PC-9 (cell line): Measurements from ENCODE around the gene PTPRF. TPM values are rescaled to one million over a fixed set of nuclear protein-coding genes. Genes with fewer than 3 reads are reported as not detected.
A peak's percentile ranks its signal among the peaks of the same experiment; 100 is the strongest.
"Not testable (repeated sequence)": the region's sequence is repeated elsewhere in the genome, so short reads cannot be mapped to it uniquely, and the experiment has no call there.

Source experiments
- BruUV-seq: library from RNA; stranded (reverse); fragments of 400-500 nt; replicated peaks from 2 replicates; lab custom pipeline; 2021; lab: Mats Ljungman, UMichigan
- CTCF ChIA-PET: fragments of 300-600 bp; sonication (Branson Sonifier 250); formaldehyde crosslinking; loops from one replicate; lab custom pipeline; 2022; ENCODE audit warnings: antibody characterized with exemption; lab: Charles Lee
- POLR2A ChIA-PET: fragments of 300-600 bp; sonication (Branson Sonifier 250); formaldehyde crosslinking; loops from one replicate; lab custom pipeline; 2022; ENCODE audit warnings: antibody characterized with exemption; ENCODE audit not compliant: unreplicated experiment; lab: Charles Lee
- DNase-seq, 2 experiments: peaks; one replicate each; pipeline versions ENCODE4 v3.0.0 to v3.0.0-alpha.2; 2015 to 2022; ENCODE audit warnings: mixed read lengths in 1 of 2
- H2AFZ ChIP-seq: fragments of 200-600 bp; sonication (generic); 2 replicates; pipeline ENCODE4 v1.8.1; 2017; ENCODE audit warnings: antibody characterized with exemption
- H3F3A ChIP-seq: fragments of 200-600 bp; sonication (generic); 2 replicates; pipeline ENCODE4 v1.8.1; 2017; ENCODE audit warnings: antibody characterized with exemption, mild to moderate bottlenecking, low read depth; ENCODE audit not compliant: insufficient read depth
- H3K27ac ChIP-seq: fragments of 200-600 bp; sonication (generic); 2 replicates; pipeline ENCODE4 v1.6.1; 2016; ENCODE audit warnings: mixed run types
- H3K27me3 ChIP-seq: fragments of 200-600 bp; sonication (generic); 2 replicates; pipeline ENCODE4 v1.6.1; 2016; ENCODE audit warnings: low read depth, mixed run types; ENCODE audit not compliant: insufficient read depth
- H3K36me3 ChIP-seq: fragments of 200-600 bp; sonication (generic); 2 replicates; pipeline ENCODE4 v1.6.1; 2016; ENCODE audit warnings: low read depth, mixed run types
- H3K4me1 ChIP-seq: fragments of 200-600 bp; sonication (generic); replicated peaks from 2 replicates; pipeline ENCODE4 v1.6.1; 2016; ENCODE audit warnings: mixed run types; ENCODE audit not compliant: insufficient read depth
- H3K4me2 ChIP-seq: fragments of 200-600 bp; sonication (generic); 2 replicates; pipeline ENCODE4 v1.6.1; 2017; ENCODE audit warnings: mixed run types
- H3K4me3 ChIP-seq: fragments of 200-600 bp; sonication (generic); 2 replicates; pipeline ENCODE4 v1.6.1; 2016; ENCODE audit warnings: mixed run types
- H3K79me2 ChIP-seq: fragments of 200-600 bp; sonication (generic); 2 replicates; pipeline ENCODE4 v1.6.1; 2017; ENCODE audit warnings: low read depth, mixed run types
- H3K9me2 ChIP-seq: fragments of 200-600 bp; sonication (generic); 2 replicates; pipeline ENCODE4 v1.8.1; 2017; ENCODE audit warnings: mild to moderate bottlenecking; ENCODE audit not compliant: insufficient read depth
- H3K9me3 ChIP-seq: fragments of 200-600 bp; sonication (generic); 2 replicates; pipeline ENCODE4 v1.8.1; 2016; ENCODE audit warnings: low read depth; ENCODE audit not compliant: insufficient read depth
- H4K20me1 ChIP-seq: fragments of 200-600 bp; sonication (generic); 2 replicates; pipeline ENCODE4 v1.8.1; 2017; ENCODE audit not compliant: insufficient read depth
- CTCF ChIP-seq: fragments of 200-600 bp; sonication (generic); conservative IDR thresholded peaks from 2 replicates; pipeline ENCODE4 v1.6.1; 2017; ENCODE audit warnings: mixed run types, antibody characterized with exemption, mild to moderate bottlenecking, moderate library complexity
- EZH2 ChIP-seq: fragments of 200-600 bp; sonication (generic); IDR thresholded peaks from 2 replicates; pipeline ENCODE4 v1.8.0; 2017; ENCODE audit warnings: antibody characterized with exemption, low read depth
- intact Hi-C: fragments of 100-400 bp; cut with micrococcal nuclease; formaldehyde crosslinking; loops from one replicate; pipeline ENCODE4 v1.10.0; 2022; ENCODE audit not compliant: unreplicated experiment
- total RNA-seq: library from RNA; stranded (reverse); gene quantifications from 2 replicates; pipeline ENCODE4 v1.2.3, GENCODE V29; 2021

Gene PTPRF
- total RNA-seq, 1 experiment from 2014 or later, result 359 TPM

DNA sequence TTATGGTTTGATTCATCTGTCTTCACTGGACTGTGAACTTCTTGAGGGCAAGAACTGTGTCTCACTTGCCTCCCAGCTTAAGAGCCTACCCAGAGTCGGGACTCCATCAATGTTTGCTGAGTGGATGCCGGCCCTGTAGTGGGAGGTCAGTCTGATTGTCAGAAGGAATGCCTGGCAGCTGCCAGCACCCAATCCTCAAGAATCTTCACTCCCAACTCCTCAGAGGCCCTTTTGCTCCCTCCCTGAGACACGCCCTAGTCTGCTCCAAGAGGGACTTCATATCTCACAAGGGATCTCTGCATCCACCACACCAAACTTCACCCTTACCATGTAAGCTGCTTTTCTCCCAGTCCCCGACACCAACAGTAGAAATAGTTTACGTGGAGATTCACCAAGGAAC is 104.0 kb downstream of the PTPRF start:
- ChIA-PET CTCF (interaction anchor here (0.5 kb wide), 1 partner anchor 20 kb away, joined by 3 read pairs; no protein-coding TSS in a partner anchor), POLR2A (no interaction called here)
- Histone ChIP-seq H3K79me2 (no peaks in the 10 kb centered on the region), H2AFZ (no peak overlapping the region), H4K20me1 (no peaks in the 10 kb centered on the region), H3K9me3 (no peaks in the 10 kb centered on the region), H3K27me3 (no peaks in the 10 kb centered on the region), H3K9me2 (no peaks in the 10 kb centered on the region), H3K27ac (no peak overlapping the region), H3K36me3 (no peaks in the 10 kb centered on the region), H3K4me1 (peaks cover 7% of the 10 kb centered on the region; the same call in 1 of the 2 replicates), H3F3A (peaks cover 29% of the 10 kb centered on the region), H3K4me3 (no peak overlapping the region), H3K4me2 (no peak overlapping the region)
- peak in 1 of 2 experiments; percentile 18 for DNase-seq
- BruUV-seq, result no TSS peak
- TF ChIP-seq CTCF, result no peak
- no peak for TF ChIP-seq EZH2
- intact Hi-C loops, result no loop called here

- Histone ChIP-seq H4K20me1 (no peaks in the 10 kb centered on the region), H3K27ac (no peak overlapping the region), H3K4me1 (peaks cover 17% of the 10 kb centered on the region), H3K4me2 (no peak overlapping the region), H2AFZ (no peak overlapping the region), H3K9me2 (no peaks in the 10 kb centered on the region), H3K4me3 (no peak overlapping the region), H3F3A (peaks cover 31% of the 10 kb centered on the region), H3K27me3 (no peaks in the 10 kb centered on the region), H3K36me3 (no peaks in the 10 kb centered on the region), H3K9me3 (no peaks in the 10 kb centered on the region), H3K79me2 (no peaks in the 10 kb centered on the region)
- TF ChIP-seq EZH2, result no peak
- TF ChIP-seq CTCF, result no peak
- ChIA-PET POLR2A (interaction anchor here (0.5 to 1.8 kb wide), 3 partner anchors 14 to 866 kb away, joined by 9 to 18 read pairs (median 14); partner anchors contain the start of gene KDM4A), CTCF (interaction anchor here (0.6 to 1.1 kb wide), 3 partner anchors 20 to 298 kb away, joined by 3 to 7 read pairs (median 3); no protein-coding TSS in a partner anchor)
- intact Hi-C loops, result no loop called here
- DNase-seq, result peak in 1 of 2 experiments; percentile 73
- no TSS peak for BruUV-seq
Observed at GRCh38 chr1:43636006-43636641, 105.4 kb downstream of the PTPRF start.

DNA sequence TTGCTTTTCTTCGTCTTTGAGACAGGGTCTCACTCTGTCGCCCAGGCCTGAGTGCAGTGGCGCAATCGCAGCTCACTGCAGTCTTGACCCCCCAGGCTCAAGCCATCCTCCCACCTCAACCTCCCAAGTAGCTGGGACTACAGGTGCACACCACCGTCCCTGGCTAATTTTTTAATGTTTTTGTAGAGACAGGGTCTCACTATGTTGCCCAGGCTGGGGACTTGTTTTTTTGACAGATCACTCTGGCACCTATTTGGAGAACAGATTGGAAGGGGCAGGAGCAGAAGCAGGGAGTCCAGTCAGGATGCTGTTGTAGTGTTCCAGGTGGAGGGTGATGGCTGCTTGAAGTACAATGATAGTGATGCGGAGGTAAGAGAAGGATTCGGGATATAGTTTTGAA is 106.6 kb downstream of the PTPRF start:
- Histone ChIP-seq H3K4me3 (no peak overlapping the region), H3F3A (peaks cover 27% of the 10 kb centered on the region), H3K9me2 (no peaks in the 10 kb centered on the region), H4K20me1 (no peaks in the 10 kb centered on the region), H3K4me2 (no peak overlapping the region), H3K27ac (no peak overlapping the region), H3K27me3 (no peaks in the 10 kb centered on the region), H2AFZ (no peak overlapping the region), H3K79me2 (no peaks in the 10 kb centered on the region), H3K4me1 (peaks cover 17% of the 10 kb centered on the region), H3K36me3 (no peaks in the 10 kb centered on the region), H3K9me3 (no peaks in the 10 kb centered on the region)
- no peak for DNase-seq
- no peak for TF ChIP-seq EZH2
- TF ChIP-seq CTCF, result no peak
- ChIA-PET CTCF (no interaction called here), POLR2A (interaction anchor here (0.7 to 1.8 kb wide), 2 partner anchors 12 to 1730 kb away, joined by 3 to 18 read pairs; partner anchors contain the start of gene KDM4A)
- intact Hi-C loops, result no loop called here
- BruUV-seq, result no TSS peak

DNA sequence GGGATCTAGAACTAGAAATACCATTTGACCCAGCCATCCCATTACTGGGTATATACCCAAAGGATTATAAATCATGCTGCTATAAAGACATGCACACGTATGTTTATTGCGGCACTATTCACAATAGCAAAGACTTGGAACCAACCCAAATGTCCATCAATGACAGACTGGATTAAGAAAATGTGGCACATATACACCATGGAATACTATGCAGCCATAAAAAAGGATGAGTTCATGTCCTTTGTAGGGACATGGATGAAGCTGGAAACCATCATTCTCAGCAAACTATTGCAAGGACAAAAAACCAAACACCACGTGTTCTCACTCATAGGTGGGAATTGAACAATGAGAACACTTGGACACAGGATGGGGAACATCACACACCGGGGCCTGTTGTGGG is 107.7 kb downstream of the PTPRF start:
- POLR2A ChIA-PET, H3K27ac ChIP-seq, H3K79me2 ChIP-seq, H3K27me3 ChIP-seq, H3K9me3 ChIP-seq, intact Hi-C loops, DNase-seq, H3K9me2 ChIP-seq, H3K36me3 ChIP-seq, BruUV-seq, H4K20me1 ChIP-seq, H2AFZ ChIP-seq, H3K4me2 ChIP-seq, H3K4me3 ChIP-seq, CTCF ChIA-PET: not testable (repeated sequence)
- Histone ChIP-seq H3F3A (peaks cover 33% of the 10 kb centered on the region), H3K4me1 (peaks cover 27% of the 10 kb centered on the region)
